Ecto neural progenitor cell (in vitro differentiated cells): Measurements from ENCODE around the gene CCDC12.
A peak's percentile ranks its signal among the peaks of the same experiment; 100 is the strongest.

Experiments used
- DNase-seq: peaks from one replicate; pipeline ENCODE4 v3.0.0-alpha.2; 2018; ENCODE audit warnings: low spot score

CCDC12 gene

GRCh38 chr3:46890132-46890531, 86.4 kb downstream of the CCDC12 start:
- no peak for DNase-seq

- no peak for DNase-seq
Observed at GRCh38 chr3:46889381-46890110, 87.0 kb downstream of the CCDC12 start.

- no peak for DNase-seq
Observed at GRCh38 chr3:46888705-46889104, 87.8 kb downstream of the CCDC12 start.

GRCh38 chr3:46887980-46888494, 88.5 kb downstream of the CCDC12 start:
- DNase-seq: no peak

DNA sequence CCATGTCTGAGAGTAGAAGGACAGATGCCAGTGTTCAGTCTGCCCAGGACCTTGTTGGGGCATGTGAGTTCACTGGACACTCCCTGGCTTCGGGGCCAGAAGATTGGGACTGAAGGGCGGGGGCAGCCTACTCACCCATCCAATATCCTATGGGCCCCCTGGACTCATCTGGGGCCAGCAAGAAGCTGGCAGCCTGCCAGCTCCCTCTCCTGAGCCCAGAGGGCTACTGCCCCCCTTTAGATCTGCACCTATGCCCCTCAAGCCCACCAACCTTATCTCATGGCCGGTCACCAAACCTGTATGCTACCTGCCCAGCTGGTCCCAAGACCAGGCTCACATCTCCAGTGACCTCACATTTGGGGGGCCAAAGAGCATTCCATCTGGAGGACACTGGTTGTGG, 90.9 kb downstream of the CCDC12 start:
- DNase-seq: no peak

GRCh38 chr3:46884929-46885328, 91.6 kb downstream of the CCDC12 start:
- DNase-seq: no peak

GRCh38 chr3:46884427-46884826, 92.1 kb downstream of the CCDC12 start:
- no peak for DNase-seq

- DNase-seq: no peak
Observed at GRCh38 chr3:46883830-46884185, 92.7 kb downstream of the CCDC12 start.

- DNase-seq: peak; percentile 67
Observed at GRCh38 chr3:46883054-46883829, 93.3 kb downstream of the CCDC12 start.

- DNase-seq: peak; percentile 73
Observed at GRCh38 chr3:46882377-46883053, 94.0 kb downstream of the CCDC12 start.

GRCh38 chr3:46881596-46882376, 94.8 kb downstream of the CCDC12 start:
- DNase-seq: peak; percentile 63

DNA sequence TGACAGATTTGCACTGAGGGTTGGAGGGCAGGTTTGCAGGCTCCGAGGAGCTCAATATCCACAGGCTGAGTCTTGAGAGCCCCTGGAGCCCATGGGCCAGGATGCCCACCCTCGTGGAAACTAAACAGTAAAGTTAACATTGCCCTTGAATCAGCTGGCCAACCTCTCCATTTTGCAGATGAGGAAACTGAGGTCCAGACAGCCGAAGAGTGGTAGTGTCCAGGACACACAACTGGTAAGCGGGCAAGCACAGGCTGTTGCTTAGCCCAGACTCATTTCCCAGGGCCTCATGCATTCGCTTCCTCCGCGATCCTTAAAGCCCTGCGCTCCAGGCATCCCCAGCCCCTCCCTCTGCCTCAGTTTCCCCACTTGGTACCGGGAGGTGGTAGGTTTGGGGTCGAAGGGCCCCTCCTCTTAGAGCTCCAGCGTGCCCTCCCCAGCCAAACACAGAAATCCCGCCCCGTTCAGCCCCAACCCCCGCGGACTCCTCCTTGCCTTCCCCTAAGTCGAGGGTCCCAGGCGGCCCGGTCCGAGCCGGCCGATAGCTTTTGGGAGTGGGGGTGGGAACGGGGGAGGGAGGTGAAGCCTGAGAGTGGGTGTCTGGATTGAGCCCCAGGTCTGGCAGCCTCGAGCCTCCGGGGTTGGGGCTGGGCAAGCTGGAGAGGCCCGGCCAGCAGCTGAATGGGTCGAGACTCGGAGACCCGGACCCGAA, 95.5 kb downstream of the CCDC12 start:
- DNase-seq: peak; percentile 67

- DNase-seq: peak; percentile 74
Observed at GRCh38 chr3:46878781-46879436, 97.6 kb downstream of the CCDC12 start.

DNA sequence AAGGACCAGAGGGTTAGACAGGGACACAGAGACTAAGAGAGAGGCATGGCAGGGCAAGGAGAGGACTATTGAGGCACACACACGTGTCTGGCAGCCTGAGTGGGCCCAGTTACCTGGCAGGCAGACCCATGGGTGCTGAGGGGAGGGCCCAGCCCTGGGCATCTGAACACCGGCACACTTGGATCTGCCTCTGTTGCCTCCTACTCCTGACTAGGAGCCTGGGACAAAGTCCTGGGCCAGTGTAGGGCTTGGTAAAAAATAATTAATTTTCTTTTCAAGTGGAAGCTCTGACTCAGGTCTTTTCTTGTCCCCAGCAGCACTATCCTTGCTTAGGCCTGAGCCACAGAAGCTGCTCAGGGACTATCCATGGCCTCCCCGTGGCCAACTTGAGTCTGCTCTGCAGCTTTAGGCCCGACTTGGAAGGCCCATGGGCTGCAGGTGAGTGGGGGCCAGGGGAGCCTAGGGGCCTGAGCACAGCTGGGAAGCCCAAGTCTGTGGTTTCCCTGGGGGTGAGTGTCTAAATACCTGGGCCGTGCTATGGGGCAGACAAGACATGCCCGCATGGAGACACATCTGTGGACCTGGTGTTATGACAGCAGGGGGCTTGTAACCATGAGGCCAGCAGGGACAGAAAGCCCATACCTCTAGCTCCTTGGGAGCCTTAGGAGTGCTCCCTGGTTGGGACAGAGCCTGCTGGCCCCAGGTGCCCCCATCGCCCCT, 99.0 kb downstream of the CCDC12 start, which contains the start of gene PTH1R:
PTH1R (plus strand) TSS at position 316 of the 720 bp plus-strand sequence. CDS start 5,839 bp downstream, outside the sequence.
- DNase-seq: no peak

GRCh38 chr3:46876313-46877300, 99.9 kb downstream of the CCDC12 start:
- no peak for DNase-seq

- DNase-seq: no peak
Observed at GRCh38 chr3:46875560-46875959, 101.0 kb downstream of the CCDC12 start.

- DNase-seq: no peak
Observed at GRCh38 chr3:46874430-46874829, 102.1 kb downstream of the CCDC12 start.

GRCh38 chr3:46873521-46873920, 103.0 kb downstream of the CCDC12 start:
- no peak for DNase-seq
